GM21515 (cell line): ENCODE results near the gene PLXNA2.

ENCODE experiments used
- ATAC-seq: cut with Tn5 transposase; IDR thresholded peaks from one replicate; pipeline ENCODE4 v1.9.1; 2021; ENCODE audit not compliant: unreplicated experiment

The PLXNA2 gene

GRCh38 chr1:208078752-208079151, 165.4 kb downstream of the PLXNA2 start:
- ATAC-seq: no peak

GRCh38 chr1:208077232-208078075, 166.7 kb downstream of the PLXNA2 start:
- ATAC-seq: no peak

GRCh38 chr1:208074353-208074752, 169.8 kb downstream of the PLXNA2 start:
- ATAC-seq: no peak

GRCh38 chr1:208071435-208072031, 172.7 kb downstream of the PLXNA2 start:
- ATAC-seq: no peak

DNA sequence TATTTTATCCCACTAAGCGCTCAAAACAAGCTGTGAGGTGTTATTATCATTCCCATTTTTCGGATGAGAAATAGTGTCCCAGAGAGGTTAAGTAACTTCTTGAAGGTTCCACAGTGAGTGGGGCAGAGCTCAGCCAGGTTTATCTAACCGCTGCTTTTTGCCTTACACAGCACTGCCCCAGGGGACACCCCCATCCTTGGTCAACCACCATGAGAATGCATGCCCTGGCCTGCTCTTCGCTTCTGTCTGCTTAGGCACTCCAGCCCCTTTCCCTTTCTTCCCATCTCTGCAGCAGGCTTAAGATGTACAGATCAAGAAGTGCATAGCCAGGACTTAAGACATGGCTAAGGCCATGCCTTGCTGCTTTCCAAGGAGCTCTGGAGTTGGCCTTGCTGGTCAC, 174.3 kb downstream of the PLXNA2 start:
- ATAC-seq: no peak

- ATAC-seq: no peak
Observed at GRCh38 chr1:208069317-208069716, 174.9 kb downstream of the PLXNA2 start.

- no peak for ATAC-seq
Observed at GRCh38 chr1:208068908-208069307, 175.3 kb downstream of the PLXNA2 start.

DNA sequence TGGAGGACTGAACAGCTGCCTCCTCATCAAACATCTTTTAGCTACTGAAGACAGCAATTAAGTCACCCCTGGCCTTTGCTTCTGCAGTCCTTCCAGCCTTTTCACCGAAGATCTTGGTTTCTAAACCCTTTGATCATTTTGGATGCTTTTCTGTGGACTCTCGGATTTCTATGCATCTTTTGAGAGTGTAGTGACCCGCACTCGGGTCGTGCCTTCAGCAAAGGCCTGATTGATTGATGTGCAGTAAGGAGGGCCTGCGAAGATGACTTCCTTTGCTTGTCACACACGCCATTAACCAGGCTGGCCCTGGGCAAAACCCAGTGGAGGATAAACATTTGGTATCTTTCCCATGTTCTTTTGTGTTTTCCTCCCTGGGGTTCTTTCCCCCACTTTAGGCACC, 175.8 kb downstream of the PLXNA2 start:
- ATAC-seq: no peak

- ATAC-seq: no peak
Observed at GRCh38 chr1:208066583-208066982, 177.6 kb downstream of the PLXNA2 start.

- ATAC-seq: no peak
Observed at GRCh38 chr1:208065862-208066261, 178.3 kb downstream of the PLXNA2 start.

GRCh38 chr1:208061632-208062031, 182.6 kb downstream of the PLXNA2 start:
- no peak for ATAC-seq

- no peak for ATAC-seq
Observed at GRCh38 chr1:208061118-208061517, 183.1 kb downstream of the PLXNA2 start.

DNA sequence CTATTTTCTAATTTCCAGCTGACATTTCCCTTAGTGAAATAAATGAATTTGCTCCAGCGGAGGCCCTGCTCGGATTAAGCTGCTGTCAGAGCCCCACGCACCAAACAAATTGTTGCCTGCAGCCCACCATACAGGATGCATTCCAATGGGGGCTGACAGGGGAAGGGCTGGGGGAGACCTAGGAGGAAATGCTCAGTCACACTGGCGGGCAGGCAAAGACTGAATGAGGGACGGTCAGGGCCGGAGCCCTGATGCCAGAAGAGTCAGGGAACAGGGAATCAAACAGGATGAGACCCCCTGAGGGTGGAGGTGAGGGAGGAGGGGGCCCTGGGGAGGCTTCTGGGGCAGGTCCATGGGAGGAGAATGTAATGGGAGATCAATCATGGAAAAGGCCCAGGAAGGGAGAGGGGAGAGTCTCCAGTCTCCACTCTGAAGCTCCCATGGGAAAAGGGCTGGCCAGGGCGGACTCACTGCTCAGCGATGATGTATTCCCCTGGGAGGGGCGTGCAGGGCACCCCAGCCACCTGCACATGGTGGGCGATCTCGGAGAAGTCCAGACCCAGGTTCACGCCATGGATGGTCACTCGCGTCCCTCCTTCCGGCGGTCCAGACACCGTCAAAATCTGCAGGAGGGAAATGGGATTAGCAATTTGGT, 183.8 kb downstream of the PLXNA2 start:
- ATAC-seq: no peak

DNA sequence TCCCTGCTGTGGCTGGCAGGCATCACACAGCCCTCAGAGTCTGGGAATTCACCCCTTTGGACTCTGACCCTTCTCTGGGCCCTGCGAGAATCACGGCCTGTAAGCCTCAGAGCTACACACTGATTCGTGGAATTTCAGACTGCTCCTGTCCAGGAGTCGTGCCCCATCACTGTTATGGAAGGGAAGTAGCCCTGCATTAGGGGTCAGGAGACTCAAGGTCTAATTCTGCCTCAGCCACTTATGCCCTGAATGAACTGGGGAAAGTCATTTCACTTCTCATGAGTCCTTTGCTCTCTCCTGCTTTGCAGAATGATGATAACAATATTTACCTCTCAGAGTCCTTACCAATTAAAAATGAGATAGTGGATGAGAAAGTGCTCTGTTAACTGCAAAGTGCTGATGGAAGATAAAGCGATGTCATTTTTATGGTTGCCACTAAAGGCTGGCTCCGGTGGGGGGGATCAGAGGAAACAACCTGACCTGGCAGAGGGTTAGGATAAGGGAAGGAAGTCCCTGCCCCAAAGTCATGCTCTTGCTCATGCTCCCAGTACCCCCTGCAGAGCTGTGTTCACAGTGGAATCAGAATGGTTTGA, 184.7 kb downstream of the PLXNA2 start:
- no peak for ATAC-seq

- ATAC-seq: no peak
Observed at GRCh38 chr1:208058756-208059155, 185.4 kb downstream of the PLXNA2 start.

DNA sequence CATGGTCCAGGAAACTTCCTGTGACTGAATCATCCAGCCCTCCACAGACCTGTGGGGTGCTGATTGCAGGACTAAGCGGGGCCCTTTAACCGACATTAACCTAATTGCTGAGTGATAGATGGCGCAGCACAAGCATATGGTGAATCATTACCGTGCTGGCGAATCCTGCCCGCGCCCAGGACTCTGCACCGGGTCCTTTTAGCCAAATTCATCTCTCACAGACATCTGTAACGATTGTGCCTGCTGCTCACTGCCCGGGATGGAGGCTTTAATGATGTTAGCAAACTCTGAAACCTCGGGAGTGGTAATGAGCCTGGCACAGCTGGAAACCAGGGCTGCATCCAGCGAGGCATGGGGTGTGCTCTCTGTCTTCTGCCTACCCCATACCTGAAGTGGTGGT, 185.9 kb downstream of the PLXNA2 start:
- no peak for ATAC-seq

DNA sequence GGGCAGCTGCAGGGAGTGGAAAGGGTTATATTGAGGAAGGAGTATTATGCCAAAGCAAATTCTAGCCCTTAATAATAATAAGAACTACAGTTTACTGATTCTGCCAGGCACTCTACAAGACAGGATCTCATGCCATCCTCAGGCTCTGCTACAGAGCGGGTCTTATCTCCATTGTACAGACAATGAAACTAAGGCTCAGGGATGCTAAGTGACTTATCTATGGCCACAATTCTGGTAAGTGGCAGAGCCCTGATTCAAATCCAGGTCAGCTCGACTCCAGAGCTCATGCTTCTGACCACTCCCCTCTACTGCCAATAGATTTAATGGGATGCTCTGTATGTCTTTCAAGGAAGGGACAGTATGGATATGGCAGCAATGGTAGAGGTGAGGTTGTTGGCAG, 187.1 kb downstream of the PLXNA2 start:
- no peak for ATAC-seq

DNA sequence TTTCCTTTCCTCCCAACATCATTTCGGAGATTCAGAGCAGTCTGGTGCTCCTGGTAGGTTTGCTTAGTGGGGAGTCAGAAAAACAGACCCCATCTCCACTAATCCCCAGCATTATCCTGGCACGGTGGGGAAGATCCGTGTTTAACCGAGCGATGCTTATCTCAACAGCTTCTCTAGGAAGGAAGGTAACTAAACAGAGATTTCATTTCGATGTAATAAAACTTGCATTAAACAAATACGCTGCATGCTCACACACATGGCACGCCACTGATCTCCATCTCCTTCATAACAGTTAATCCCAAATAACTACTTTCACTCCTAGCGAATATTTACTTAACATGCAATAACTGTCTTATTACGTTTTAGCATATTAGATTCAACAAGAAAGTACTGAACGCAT, 188.6 kb downstream of the PLXNA2 start:
- ATAC-seq: no peak

- no peak for ATAC-seq
Observed at GRCh38 chr1:208054911-208055379, 189.2 kb downstream of the PLXNA2 start.

GRCh38 chr1:208054485-208054884, 189.7 kb downstream of the PLXNA2 start:
- no peak for ATAC-seq

DNA sequence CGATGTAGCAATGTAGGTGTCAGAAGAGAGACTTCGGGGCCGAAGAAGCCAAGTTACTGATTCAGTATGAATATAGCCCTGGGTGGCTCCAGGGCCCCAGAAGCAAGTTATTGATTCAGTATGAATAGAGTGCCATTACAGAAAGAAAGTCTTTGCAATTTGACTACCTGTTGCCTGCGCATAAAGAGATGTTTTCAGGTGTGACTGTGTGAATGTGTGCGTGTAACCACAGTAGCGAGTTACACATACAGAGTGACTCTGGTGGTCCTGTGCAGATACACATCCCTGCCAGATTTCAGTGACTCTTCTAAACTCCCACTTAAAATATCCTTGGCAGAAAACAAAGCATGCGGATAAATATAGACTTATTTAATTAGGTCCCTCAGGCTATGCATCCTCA, 190.5 kb downstream of the PLXNA2 start:
- no peak for ATAC-seq
